HepG2 (cell line): ENCODE measurements around the gene LENEP. TPM values are rescaled to one million over a fixed set of nuclear protein-coding genes. Genes with fewer than 3 reads are reported as not detected.
A peak's percentile ranks its signal among the peaks of the same experiment; 100 is the strongest.

Experiments
- ATF2 ChIP-seq: sonication (generic); formaldehyde crosslinking; IDR thresholded peaks from 2 replicates; pipeline ENCODE4 v1.4.0; 2020; ENCODE audit warnings: missing genetic modification reagents
- CBX5 ChIP-seq: sonication (generic); formaldehyde crosslinking; IDR thresholded peaks from 2 replicates; pipeline ENCODE4 v1.4.0; 2020; ENCODE audit warnings: missing genetic modification reagents, borderline replicate concordance
- CHD2 ChIP-seq: IDR thresholded peaks from 2 replicates; pipeline ENCODE4 v1.6.1; 2011; ENCODE audit warnings: low read depth, low read length, improper control_type of control experiment
- FOXM1 ChIP-seq: sonication (generic); formaldehyde crosslinking; IDR thresholded peaks from 2 replicates; pipeline ENCODE4 v1.5.0; 2020; ENCODE audit warnings: missing genetic modification reagents
- GLMP ChIP-seq: sonication (generic); formaldehyde crosslinking; IDR thresholded peaks from 2 replicates; pipeline ENCODE4 v1.9.0; 2021; ENCODE audit warnings: missing genetic modification reagents, mild to moderate bottlenecking, borderline replicate concordance
- HOXD1 ChIP-seq: sonication (generic); formaldehyde crosslinking; IDR thresholded peaks from 2 replicates; pipeline ENCODE4 v1.5.0; 2020; ENCODE audit warnings: missing genetic modification reagents
- ISX ChIP-seq: sonication (generic); formaldehyde crosslinking; conservative IDR thresholded peaks from 2 replicates; pipeline ENCODE4 v1.5.0; 2020; ENCODE audit warnings: missing genetic modification reagents
- KAT8 ChIP-seq: IDR thresholded peaks from 2 replicates; pipeline ENCODE4 v1.6.1; 2016; ENCODE audit warnings: missing genetic modification reagents, missing compliant biosample characterization
- MBD4 ChIP-seq: IDR thresholded peaks from 2 replicates; pipeline ENCODE4 v1.6.1; 2012; ENCODE audit warnings: low read length, inconsistent platforms, borderline replicate concordance
- NFRKB ChIP-seq: fragments of 450-650 bp; IDR thresholded peaks from 2 replicates; pipeline ENCODE4 v1.6.1; 2017
- PAX8 ChIP-seq: sonication (generic); formaldehyde crosslinking; IDR thresholded peaks from 2 replicates; pipeline ENCODE4 v1.8.0; 2022; ENCODE audit warnings: mild to moderate bottlenecking, missing genetic modification reagents, borderline replicate concordance
- PRMT3 ChIP-seq: sonication (generic); formaldehyde crosslinking; IDR thresholded peaks from 2 replicates; pipeline ENCODE4 v1.8.1; 2022; ENCODE audit warnings: low read depth, mild to moderate bottlenecking, moderate library complexity, missing genetic modification reagents, borderline replicate concordance
- SNAPC4 ChIP-seq: sonication (generic); formaldehyde crosslinking; IDR thresholded peaks from 2 replicates; pipeline ENCODE4 v1.4.0; 2020; ENCODE audit warnings: mild to moderate bottlenecking, missing genetic modification reagents
- SPEN ChIP-seq: sonication (generic); formaldehyde crosslinking; IDR thresholded peaks from 2 replicates; pipeline ENCODE4 v1.5.1; 2020; ENCODE audit warnings: low read depth, mild to moderate bottlenecking, missing genetic modification reagents
- YY1 ChIP-seq: IDR thresholded peaks from 2 replicates; pipeline ENCODE4 v1.6.1; 2011; ENCODE audit warnings: low read length, low read depth, moderate library complexity, mild to moderate bottlenecking; ENCODE audit not compliant: insufficient read depth, insufficient replicate concordance
- ZFP36L1 ChIP-seq: sonication (generic); formaldehyde crosslinking; IDR thresholded peaks from 2 replicates; pipeline ENCODE4 v1.8.0; 2022; ENCODE audit warnings: mild to moderate bottlenecking, missing genetic modification reagents, moderate library complexity
- ZNF101 ChIP-seq: sonication (generic); formaldehyde crosslinking; IDR thresholded peaks from 2 replicates; pipeline ENCODE4 v1.4.0; 2020; ENCODE audit warnings: mild to moderate bottlenecking, low read depth, missing genetic modification reagents, borderline replicate concordance
- ZNF569 ChIP-seq: sonication (generic); formaldehyde crosslinking; IDR thresholded peaks from 2 replicates; pipeline ENCODE4 v1.5.0; 2020; ENCODE audit warnings: mild to moderate bottlenecking, missing genetic modification reagents, moderate library complexity, borderline replicate concordance
- ZNF644 ChIP-seq: IDR thresholded peaks from 2 replicates; pipeline ENCODE4 v1.6.1; 2016; ENCODE audit warnings: low read depth
- ZNF740 ChIP-seq: sonication (generic); formaldehyde crosslinking; IDR thresholded peaks from 2 replicates; pipeline ENCODE4 v1.4.0; 2020; ENCODE audit warnings: missing genetic modification reagents
- ZUFSP ChIP-seq: sonication (generic); formaldehyde crosslinking; IDR thresholded peaks from 2 replicates; pipeline ENCODE4 v1.9.0; 2021; ENCODE audit warnings: missing genetic modification reagents, mild to moderate bottlenecking, borderline replicate concordance
- polyA plus RNA-seq, 8 experiments: library from polyadenylated mRNA; depleted of rRNA in 3 of 8; stranded (reverse) in 7 of 8; unstranded in 1 of 8; fragments of >200 nt; fragmentation: Illumina TruSeq in 4 of 8; extraction: Trizol in 4 of 8; gene quantifications; 2 replicates each; pipeline versions ENCODE4 v1.2.1 to v1.2.3, GENCODE V29; 2011 to 2016; ENCODE audit warnings: low read depth in 4 of 8, missing spikeins in 1 of 8, mixed read lengths in 1 of 8; ENCODE audit not compliant: insufficient read depth in 1 of 8
- total RNA-seq, 5 experiments: library from RNA; depleted of rRNA; stranded (reverse); fragments of >200 nt; fragmentation: Illumina TruSeq; extraction: Trizol; gene quantifications; 2 replicates each; pipeline ENCODE4 v1.2.3, GENCODE V29; 2016; ENCODE audit warnings: low read depth in 1 of 5

LENEP gene
- total and polyA plus RNA-seq, 2 of the 13 experiments (the other 11 are each of a cell fraction or from before 2014, with no cell fraction given), result 0.29 TPM; not detected in 1

- TF ChIP-seq SNAPC4 (no peak), SPEN (peak; percentile 64; the same call in 1 of the 2 replicates), ZNF644 (CRISPR knock-in tag) (no peak), ATF2 (CRISPR knock-in tag) (no peak), ISX (CRISPR knock-in tag) (no peak), ZNF101 (CRISPR knock-in tag) (no peak), PRMT3 (CRISPR knock-in tag) (no peak), ZFP36L1 (peak; percentile 97), HOXD1 (CRISPR knock-in tag) (no peak), YY1 (peak; percentile 43), ZUFSP (CRISPR knock-in tag) (no peak), PAX8 (CRISPR knock-in tag) (no peak), NFRKB (no peak), FOXM1 (CRISPR knock-in tag) (no peak), CBX5 (CRISPR knock-in tag) (no peak), ZNF569 (CRISPR knock-in tag) (no peak), KAT8 (CRISPR knock-in tag) (peak; percentile 83), MBD4 (no peak), CHD2 (peak; percentile 83), ZNF740 (CRISPR knock-in tag) (no peak), GLMP (CRISPR knock-in tag) (no peak)
These were observed 19.1 kb upstream of the LENEP start, which contains the start of gene CKS1B (continued) for GRCh38 chr1:154974102-154974807.
